NCI-H2107 treated with DMSO at 0.1 percent for 48 hours (cell line): ENCODE data around the gene ENTPD2.
"Not testable (repeated sequence)": the region's sequence is repeated elsewhere in the genome, so short reads cannot be mapped to it uniquely, and the experiment has no call there.

ENCODE experiments used
- DNase-seq: peaks from one replicate; lab custom pipeline; 2025; ENCODE audit not compliant: unreplicated experiment; lab: John Stamatoyannopoulos, UW

ENTPD2 gene

DNA sequence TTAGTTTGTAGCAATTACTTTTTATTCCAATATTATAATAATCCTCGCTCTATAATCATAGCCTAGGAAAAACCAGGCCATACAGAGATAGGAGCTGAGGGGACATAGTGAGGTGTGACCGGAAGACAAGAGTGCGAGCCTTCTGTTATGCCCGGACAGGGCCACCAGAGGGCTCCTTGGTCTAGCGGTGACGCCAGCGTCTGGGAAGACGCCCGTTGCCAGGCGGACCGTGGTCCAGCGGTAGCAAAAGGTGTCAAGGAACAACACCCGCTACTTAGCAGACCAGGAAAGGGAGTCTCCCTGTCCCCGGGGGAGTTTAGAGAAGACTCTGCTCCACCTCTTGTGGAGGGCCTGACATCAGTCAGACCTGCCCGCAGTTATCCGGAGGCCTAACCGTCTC lies 49.6 kb downstream of the ENTPD2 start:
- DNase-seq: not testable (repeated sequence)

DNA sequence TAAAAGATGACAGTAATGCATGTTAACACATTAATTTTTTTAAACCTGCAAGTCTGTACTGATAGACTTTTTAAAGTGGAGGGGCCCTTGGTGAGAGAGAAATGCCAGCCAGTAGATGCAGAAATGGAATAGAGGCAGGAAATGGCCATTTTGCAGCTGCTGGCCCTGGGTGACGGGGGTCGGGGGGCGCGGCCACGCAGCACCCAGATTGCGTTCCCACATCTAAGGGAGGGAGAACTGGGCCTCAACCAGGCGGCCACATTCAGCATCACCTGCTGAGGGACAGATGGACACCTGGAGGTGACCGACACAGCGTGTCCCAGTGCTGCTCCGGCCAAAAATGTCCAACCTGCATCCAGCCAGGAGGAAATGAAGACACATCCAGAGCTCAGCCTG lies 51.2 kb downstream of the ENTPD2 start:
- DNase-seq: no peak

DNA sequence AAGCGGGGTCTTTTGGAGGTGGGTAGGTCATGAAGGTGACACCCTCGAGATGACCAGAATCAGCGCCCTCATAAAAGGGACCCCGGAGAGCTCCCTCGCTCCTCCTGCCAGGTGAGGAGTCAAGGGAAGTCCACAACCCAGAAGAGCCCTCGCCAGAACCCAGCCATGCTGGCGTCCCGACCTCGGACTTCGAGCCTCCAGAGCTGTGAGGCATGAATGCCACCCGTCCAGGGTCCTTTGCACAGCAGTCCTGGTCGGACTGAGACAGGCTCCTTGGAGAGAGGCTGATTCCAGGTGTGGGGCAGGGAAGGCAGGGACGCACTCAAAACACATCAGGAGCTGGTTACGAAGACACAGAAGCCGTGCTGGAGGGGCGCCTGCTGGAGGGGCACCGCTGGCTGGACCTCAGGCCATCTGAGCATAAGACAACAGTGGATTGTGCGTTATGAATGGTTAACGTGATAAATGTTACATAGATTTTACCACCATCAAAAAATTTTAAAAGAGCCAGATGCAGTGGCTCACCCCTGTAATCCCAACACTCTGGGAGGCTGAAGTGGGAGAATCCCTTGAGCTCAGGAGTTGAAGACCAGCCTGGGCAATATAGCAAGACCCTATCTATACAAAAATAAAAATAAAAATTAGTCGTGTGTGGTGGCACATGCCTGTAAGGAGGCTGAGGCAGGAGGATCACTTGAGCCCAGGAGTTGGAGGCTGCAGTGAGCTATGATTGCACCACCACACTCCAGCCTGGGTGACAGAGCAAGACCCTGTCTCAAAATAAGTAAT lies 51.8 kb downstream of the ENTPD2 start:
- no peak for DNase-seq

DNA sequence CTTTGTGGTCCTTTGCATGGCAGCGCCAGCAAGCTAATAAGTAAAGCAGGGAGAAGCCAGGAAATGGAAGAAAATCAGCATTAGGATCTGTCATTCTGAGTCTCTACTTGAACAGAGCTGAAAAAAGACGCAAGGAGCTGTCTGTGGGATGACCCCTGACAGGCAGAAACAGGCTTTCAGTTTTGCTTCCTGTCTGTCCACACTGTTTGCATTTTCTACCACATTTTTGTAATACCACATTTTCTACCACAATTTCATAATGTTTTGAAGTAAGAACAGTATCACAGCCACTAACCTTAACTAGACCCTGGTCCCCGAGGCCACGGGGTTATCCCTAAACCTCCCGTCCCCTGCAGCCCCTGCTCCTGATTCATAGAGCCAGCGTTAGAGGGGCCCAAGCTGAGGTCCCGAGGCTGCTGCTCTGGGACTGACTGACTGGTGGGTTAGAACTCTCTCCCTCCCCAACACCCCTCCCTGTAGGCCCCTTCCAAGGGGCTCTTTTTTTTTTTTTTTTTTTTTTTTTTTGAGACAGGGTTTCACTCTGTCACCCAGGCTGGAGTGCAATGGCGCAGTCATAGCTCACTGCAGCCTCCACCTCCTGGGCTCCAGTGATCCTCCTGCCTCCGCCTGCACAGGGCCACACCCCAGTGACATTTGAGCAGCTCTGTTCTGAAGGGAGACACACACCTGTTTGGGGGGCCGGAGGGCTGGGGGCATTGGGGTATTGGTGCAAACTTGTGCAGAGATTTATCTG lies 53.5 kb downstream of the ENTPD2 start:
- no peak for DNase-seq
